HG03342 (cell line): ENCODE measurements around the gene C19orf73.
"Not testable (repeated sequence)": the region's sequence is repeated elsewhere in the genome, so short reads cannot be mapped to it uniquely, and the experiment has no call there.

Experiments used
- ATAC-seq: cut with Tn5 transposase; IDR thresholded peaks from one replicate; pipeline ENCODE4 v1.9.1; 2021; ENCODE audit warnings: mild to moderate bottlenecking, moderate library complexity; ENCODE audit not compliant: unreplicated experiment

C19orf73 gene

GRCh38 chr19:49103331-49104085 lies 15.4 kb downstream of the C19orf73 start:
- ATAC-seq, result no peak

- ATAC-seq, result no peak
Measured at GRCh38 chr19:49102303-49102702, 16.6 kb downstream of the C19orf73 start.

GRCh38 chr19:49101160-49101559 lies 17.8 kb downstream of the C19orf73 start:
- no peak for ATAC-seq

- no peak for ATAC-seq
Measured at GRCh38 chr19:49098795-49099194, 20.1 kb downstream of the C19orf73 start.

GRCh38 chr19:49097453-49098288 lies 21.3 kb downstream of the C19orf73 start:
- no peak for ATAC-seq

- no peak for ATAC-seq
Measured at GRCh38 chr19:49094505-49095482, 24.1 kb downstream of the C19orf73 start.

- ATAC-seq, result no peak
Measured at GRCh38 chr19:49092686-49093085, 26.3 kb downstream of the C19orf73 start.

GRCh38 chr19:49091391-49092038 lies 27.4 kb downstream of the C19orf73 start:
- no peak for ATAC-seq

GRCh38 chr19:49086296-49086695 lies 32.6 kb downstream of the C19orf73 start:
- no peak for ATAC-seq

GRCh38 chr19:49085868-49086232 lies 33.1 kb downstream of the C19orf73 start:
- no peak for ATAC-seq

- ATAC-seq, result peak; percentile 80
Measured at GRCh38 chr19:49085020-49085867, 33.7 kb downstream of the C19orf73 start, which contains the start of gene SNRNP70. Gene SNRNP70 (plus strand): TSS chr19:49085451. CDS start chr19:49086415, 964 bp downstream.

- no peak for ATAC-seq
Measured at GRCh38 chr19:49084206-49085019, 34.5 kb downstream of the C19orf73 start.

GRCh38 chr19:49081273-49081672 lies 37.7 kb downstream of the C19orf73 start:
- no peak for ATAC-seq

- no peak for ATAC-seq
Measured at GRCh38 chr19:49080392-49080791, 38.6 kb downstream of the C19orf73 start.

GRCh38 chr19:49074869-49075268 lies 44.1 kb downstream of the C19orf73 start:
- ATAC-seq, result not testable (repeated sequence)

- ATAC-seq, result no peak
Measured at GRCh38 chr19:49073514-49074378, 45.2 kb downstream of the C19orf73 start.

GRCh38 chr19:49071860-49072547 lies 46.9 kb downstream of the C19orf73 start:
- no peak for ATAC-seq
